Hepatocyte (in vitro differentiated cells): ENCODE results near the gene SEC23IP. TPM values are rescaled to one million over a fixed set of nuclear protein-coding genes. Genes with fewer than 3 reads are reported as not detected.

Source experiments
- DNase-seq: peaks from one replicate; pipeline ENCODE4 v3.0.0-alpha.2; 2016; ENCODE audit warnings: low spot score
- H2AFZ ChIP-seq: fragments of 200-600 bp; sonication (generic); 2 replicates; pipeline ENCODE4 v1.6.0; 2016; ENCODE audit warnings: antibody characterized with exemption, mild to moderate bottlenecking
- H3K27ac ChIP-seq: fragments of 200-600 bp; sonication (generic); 2 replicates; pipeline ENCODE4 v1.5.1; 2016; ENCODE audit warnings: mild to moderate bottlenecking
- H3K27me3 ChIP-seq: fragments of 200-600 bp; sonication (generic); 2 replicates; pipeline ENCODE4 v1.6.1; 2016
- H3K36me3 ChIP-seq: fragments of 200-600 bp; sonication (generic); replicated peaks from 2 replicates; pipeline ENCODE4 v1.5.1; 2016; ENCODE audit warnings: low read depth; ENCODE audit not compliant: insufficient read depth
- H3K4me1 ChIP-seq: fragments of 200-600 bp; sonication (generic); 2 replicates; pipeline ENCODE4 v1.5.1; 2016; ENCODE audit warnings: mild to moderate bottlenecking, moderate library complexity; ENCODE audit not compliant: insufficient read depth
- H3K4me2 ChIP-seq: fragments of 200-600 bp; sonication (generic); 2 replicates; pipeline ENCODE4 v1.6.0; 2016
- H3K4me3 ChIP-seq: fragments of 200-600 bp; sonication (generic); 2 replicates; pipeline ENCODE4 v1.5.1; 2016; ENCODE audit warnings: mild to moderate bottlenecking
- H3K79me2 ChIP-seq: fragments of 200-600 bp; sonication (generic); 2 replicates; pipeline ENCODE4 v1.6.0; 2017; ENCODE audit warnings: mild to moderate bottlenecking
- H3K9me2 ChIP-seq: fragments of 200-600 bp; sonication (generic); replicated peaks from 2 replicates; pipeline ENCODE4 v1.6.0; 2017; ENCODE audit warnings: mild to moderate bottlenecking; ENCODE audit not compliant: insufficient read depth
- H3K9me3 ChIP-seq: fragments of 200-600 bp; sonication (generic); 2 replicates; pipeline ENCODE4 v1.5.1; 2016; ENCODE audit warnings: low read depth, mild to moderate bottlenecking
- H4K20me1 ChIP-seq: fragments of 200-600 bp; sonication (generic); 2 replicates; pipeline ENCODE4 v1.6.0; 2016; ENCODE audit warnings: mild to moderate bottlenecking; ENCODE audit not compliant: insufficient read depth, poor library complexity, severe bottlenecking
- EZH2 ChIP-seq: fragments of 200-600 bp; sonication (generic); IDR thresholded peaks from 2 replicates; pipeline ENCODE4 v1.6.1; 2016; ENCODE audit warnings: antibody characterized with exemption, mild to moderate bottlenecking, borderline replicate concordance
- EZH2phosphoT487 ChIP-seq: fragments of 200-600 bp; sonication (generic); IDR thresholded peaks from one replicate; pipeline ENCODE4 v1.6.1; 2018; ENCODE audit warnings: antibody characterized with exemption, mild to moderate bottlenecking, low read depth, moderate library complexity; ENCODE audit not compliant: unreplicated experiment, severe bottlenecking
- WGBS: methylation state at CpG from one replicate; pipeline ENCODE4 v1.1.6; 2016; ENCODE audit warnings: low lambda C conversion rate; ENCODE audit errors: missing lambda C conversion rate; 5-methylcytosine and 5-hydroxymethylcytosine counted together
- polyA plus RNA-seq: library from polyadenylated mRNA; unstranded; fragments of >200 nt; fragmentation: Nextera tagmentation; extraction: Ambion mirVana; gene quantifications from 2 replicates; pipeline ENCODE4 v1.2.1, GENCODE V29; 2016
- total RNA-seq: library from RNA; depleted of rRNA; stranded (reverse); fragments of >200 nt; gene quantifications from 2 replicates; pipeline ENCODE4 v1.2.3, GENCODE V29; 2014
- TF ChIP-seq, protein P1 (sequence below): fragments of 200-600 bp; sonication (generic); IDR thresholded peaks from 2 replicates; pipeline ENCODE4 v1.5.1; 2016; ENCODE audit warnings: antibody characterized with exemption, mild to moderate bottlenecking; ENCODE audit not compliant: poor library complexity

SEC23IP gene
- total and polyA plus RNA-seq, 2 experiments from 2014 or later, result 27.4 to 39.9 TPM

DNA sequence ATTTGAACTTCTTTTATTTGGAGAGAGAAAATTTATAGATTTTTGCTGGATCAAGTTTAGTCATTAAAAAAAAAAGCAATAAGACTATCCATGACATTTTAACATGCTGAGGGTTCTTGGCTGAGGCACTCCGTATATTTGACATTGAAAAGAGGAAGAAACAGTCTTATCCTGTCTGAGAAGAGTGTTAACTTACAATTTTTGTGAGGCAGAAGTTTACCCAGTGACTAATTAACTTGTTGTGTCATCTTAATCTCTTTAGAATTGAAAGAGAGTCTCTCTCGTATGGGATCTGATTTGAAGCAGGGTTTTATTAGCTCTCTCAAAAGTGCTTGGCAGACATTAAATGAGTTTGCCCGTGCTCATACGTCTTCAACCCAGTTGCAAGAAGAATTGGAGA is 39.3 kb downstream of the SEC23IP start:
- no peaks in the 10 kb centered on the region for H4K20me1 ChIP-seq
- WGBS, result 69% methylated on average over 4 of the region's 4 CpGs
- TF ChIP-seq, protein P1, sequence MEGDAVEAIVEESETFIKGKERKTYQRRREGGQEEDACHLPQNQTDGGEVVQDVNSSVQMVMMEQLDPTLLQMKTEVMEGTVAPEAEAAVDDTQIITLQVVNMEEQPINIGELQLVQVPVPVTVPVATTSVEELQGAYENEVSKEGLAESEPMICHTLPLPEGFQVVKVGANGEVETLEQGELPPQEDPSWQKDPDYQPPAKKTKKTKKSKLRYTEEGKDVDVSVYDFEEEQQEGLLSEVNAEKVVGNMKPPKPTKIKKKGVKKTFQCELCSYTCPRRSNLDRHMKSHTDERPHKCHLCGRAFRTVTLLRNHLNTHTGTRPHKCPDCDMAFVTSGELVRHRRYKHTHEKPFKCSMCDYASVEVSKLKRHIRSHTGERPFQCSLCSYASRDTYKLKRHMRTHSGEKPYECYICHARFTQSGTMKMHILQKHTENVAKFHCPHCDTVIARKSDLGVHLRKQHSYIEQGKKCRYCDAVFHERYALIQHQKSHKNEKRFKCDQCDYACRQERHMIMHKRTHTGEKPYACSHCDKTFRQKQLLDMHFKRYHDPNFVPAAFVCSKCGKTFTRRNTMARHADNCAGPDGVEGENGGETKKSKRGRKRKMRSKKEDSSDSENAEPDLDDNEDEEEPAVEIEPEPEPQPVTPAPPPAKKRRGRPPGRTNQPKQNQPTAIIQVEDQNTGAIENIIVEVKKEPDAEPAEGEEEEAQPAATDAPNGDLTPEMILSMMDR, result no peak
- TF ChIP-seq EZH2phosphoT487 (no peak), EZH2 (no peak)
- no peaks in the 10 kb centered on the region for H3K79me2 ChIP-seq
- H3K9me2 ChIP-seq, result no peaks in the 10 kb centered on the region
- no peaks in the 10 kb centered on the region for H3K4me1 ChIP-seq
- H3K36me3 ChIP-seq, result no peaks in the 10 kb centered on the region
- no peak for DNase-seq
- no peaks in the 10 kb centered on the region for H3K9me3 ChIP-seq
- no peaks in the 10 kb centered on the region for H3K27me3 ChIP-seq
- no peak overlapping the region for H2AFZ ChIP-seq
- H3K27ac ChIP-seq, result no peak overlapping the region
- H3K4me3 ChIP-seq, result no peak overlapping the region
- H3K4me2 ChIP-seq, result no peak overlapping the region

DNA sequence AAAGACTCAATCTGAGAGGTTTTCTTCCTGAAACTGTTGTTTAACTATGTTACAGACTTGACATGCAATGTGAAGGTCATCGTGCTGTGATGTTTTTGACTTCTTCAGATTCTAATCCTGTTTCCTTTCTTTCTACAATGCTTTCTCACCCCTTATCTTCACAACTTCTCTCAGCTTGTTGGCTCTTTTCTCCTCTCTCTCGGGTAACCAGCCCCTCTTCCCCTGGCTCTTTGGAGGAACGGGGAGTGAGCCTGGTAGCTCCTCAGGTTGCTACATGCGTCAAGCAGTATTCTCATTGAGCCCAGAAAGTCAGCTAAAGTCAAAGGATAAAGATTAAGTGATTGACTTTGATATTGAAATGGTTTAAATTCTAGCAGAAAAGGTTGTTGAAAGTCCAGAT is 40.1 kb downstream of the SEC23IP start:
- Histone ChIP-seq H2AFZ (no peak overlapping the region), H3K27me3 (no peaks in the 10 kb centered on the region), H3K4me3 (no peak overlapping the region), H3K4me2 (no peak overlapping the region), H3K27ac (no peak overlapping the region), H3K36me3 (no peaks in the 10 kb centered on the region), H3K4me1 (no peaks in the 10 kb centered on the region), H4K20me1 (no peaks in the 10 kb centered on the region), H3K9me2 (no peaks in the 10 kb centered on the region), H3K9me3 (no peaks in the 10 kb centered on the region), H3K79me2 (no peaks in the 10 kb centered on the region)
- no peak for TF ChIP-seq EZH2phosphoT487
- TF ChIP-seq EZH2, result no peak
- TF ChIP-seq, protein P1, result no peak
- no peak for DNase-seq
- 80% methylated on average over 4 of the region's 4 CpGs for WGBS

DNA sequence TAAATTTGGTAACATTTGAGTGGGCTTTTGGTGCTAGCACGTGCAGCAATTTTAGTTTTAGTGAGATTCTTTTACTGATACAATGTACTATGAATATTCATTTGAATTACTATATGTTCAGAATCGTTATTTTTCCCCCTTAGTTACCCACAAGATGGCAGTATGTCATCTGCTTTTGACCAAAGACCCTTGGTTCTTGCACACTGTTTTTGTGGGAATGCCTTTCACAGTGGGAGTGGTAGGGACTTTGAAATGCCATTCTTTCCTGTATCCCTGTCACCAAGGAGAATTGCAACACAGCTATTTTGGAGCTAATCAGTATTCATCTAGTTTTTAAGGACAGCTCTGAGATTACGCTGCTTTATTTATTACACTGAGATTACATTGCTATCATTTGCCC is 40.6 kb downstream of the SEC23IP start:
- 65% methylated on average over 3 of the region's 3 CpGs for WGBS
- TF ChIP-seq EZH2, result no peak
- TF ChIP-seq, protein P1, result peak; percentile 57
- TF ChIP-seq EZH2phosphoT487, result no peak
- Histone ChIP-seq H4K20me1 (no peaks in the 10 kb centered on the region), H3K79me2 (no peaks in the 10 kb centered on the region), H3K4me1 (no peaks in the 10 kb centered on the region), H3K36me3 (no peaks in the 10 kb centered on the region), H3K27ac (no peak overlapping the region), H2AFZ (no peak overlapping the region), H3K4me3 (no peak overlapping the region), H3K9me2 (no peaks in the 10 kb centered on the region), H3K9me3 (no peaks in the 10 kb centered on the region), H3K4me2 (no peak overlapping the region), H3K27me3 (no peaks in the 10 kb centered on the region)
- peak; percentile 35 for DNase-seq

DNA sequence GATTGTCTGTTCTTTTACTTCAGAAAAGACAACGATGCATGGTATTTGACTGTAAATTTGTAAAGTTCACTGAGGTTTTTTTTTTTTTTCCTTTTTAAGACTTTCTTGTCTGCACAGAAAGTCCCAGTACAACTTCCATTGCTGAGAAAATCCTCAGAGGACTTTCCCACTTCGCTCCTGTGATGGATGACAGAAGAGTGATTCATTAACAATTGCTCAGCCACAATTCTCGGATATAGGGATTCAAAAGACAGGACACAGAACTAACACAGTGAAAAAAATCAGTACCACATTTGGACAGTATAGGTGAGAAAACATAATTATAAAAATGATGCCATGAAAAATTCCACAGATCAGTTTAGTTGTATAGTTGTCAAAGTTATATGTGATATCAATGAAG is 48.0 kb downstream of the SEC23IP start:
- Histone ChIP-seq H3K79me2 (no peaks in the 10 kb centered on the region), H3K4me1 (no peaks in the 10 kb centered on the region), H3K9me3 (no peaks in the 10 kb centered on the region), H3K4me3 (no peak overlapping the region), H3K36me3 (no peaks in the 10 kb centered on the region), H4K20me1 (no peaks in the 10 kb centered on the region), H3K4me2 (no peak overlapping the region), H3K27ac (no peak overlapping the region), H3K27me3 (no peaks in the 10 kb centered on the region), H3K9me2 (no peaks in the 10 kb centered on the region), H2AFZ (no peak overlapping the region)
- WGBS, result 87% methylated on average over 3 of the region's 3 CpGs
- TF ChIP-seq, protein P1, result no peak
- no peak for TF ChIP-seq EZH2
- TF ChIP-seq EZH2phosphoT487, result no peak
- DNase-seq, result no peak
